ENCODE data around the gene NME8. TPM values are rescaled to one million over a fixed set of nuclear protein-coding genes. Genes with fewer than 3 reads are reported as not detected.
A peak's percentile ranks its signal among the peaks of the same experiment; 100 is the strongest.

The NME8 gene
- total and polyA plus RNA-seq, 11 donors = 0.36 to 0.91 TPM; not detected in 9

DNA sequence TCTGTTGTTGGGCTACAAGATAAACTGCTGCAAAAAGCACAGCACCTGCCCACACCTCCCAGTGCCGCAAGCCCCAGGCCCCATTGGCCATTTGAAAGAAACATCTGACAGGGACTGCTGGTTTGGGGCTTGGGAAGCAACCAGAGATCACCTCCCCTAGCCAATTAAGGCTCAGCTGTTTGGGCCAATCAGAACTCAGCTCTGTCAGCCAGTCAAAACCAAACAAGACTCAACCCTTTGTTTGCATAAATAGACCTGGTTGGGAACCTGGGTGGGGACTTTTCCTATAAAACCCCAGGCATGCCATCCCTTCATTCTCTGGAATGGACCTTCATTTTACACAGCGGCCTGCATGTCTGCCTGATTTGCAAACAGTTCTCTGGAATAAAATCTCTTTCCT, 17.2 kb upstream of the NME8 start:
- no peak overlapping the region for H3K4me3 ChIP-seq
- no peaks in the 10 kb centered on the region for H3K9me3 ChIP-seq
- DNase-seq (no peak), ATAC-seq (no peak)
- no peak for TF ChIP-seq POLR2A (IDR thresholded peaks at IDR 0.05)
- TF ChIP-seq, protein P1, sequence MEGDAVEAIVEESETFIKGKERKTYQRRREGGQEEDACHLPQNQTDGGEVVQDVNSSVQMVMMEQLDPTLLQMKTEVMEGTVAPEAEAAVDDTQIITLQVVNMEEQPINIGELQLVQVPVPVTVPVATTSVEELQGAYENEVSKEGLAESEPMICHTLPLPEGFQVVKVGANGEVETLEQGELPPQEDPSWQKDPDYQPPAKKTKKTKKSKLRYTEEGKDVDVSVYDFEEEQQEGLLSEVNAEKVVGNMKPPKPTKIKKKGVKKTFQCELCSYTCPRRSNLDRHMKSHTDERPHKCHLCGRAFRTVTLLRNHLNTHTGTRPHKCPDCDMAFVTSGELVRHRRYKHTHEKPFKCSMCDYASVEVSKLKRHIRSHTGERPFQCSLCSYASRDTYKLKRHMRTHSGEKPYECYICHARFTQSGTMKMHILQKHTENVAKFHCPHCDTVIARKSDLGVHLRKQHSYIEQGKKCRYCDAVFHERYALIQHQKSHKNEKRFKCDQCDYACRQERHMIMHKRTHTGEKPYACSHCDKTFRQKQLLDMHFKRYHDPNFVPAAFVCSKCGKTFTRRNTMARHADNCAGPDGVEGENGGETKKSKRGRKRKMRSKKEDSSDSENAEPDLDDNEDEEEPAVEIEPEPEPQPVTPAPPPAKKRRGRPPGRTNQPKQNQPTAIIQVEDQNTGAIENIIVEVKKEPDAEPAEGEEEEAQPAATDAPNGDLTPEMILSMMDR (IDR thresholded peaks at IDR 0.05) = no peak
- 95 to 100% (median 99%) methylated on average over 2 of the region's 2 CpGs for WGBS, 4 donors
- no peaks in the 10 kb centered on the region for H3K36me3 ChIP-seq
- H3K27me3 ChIP-seq = no peaks in the 10 kb centered on the region
- H3K4me1 ChIP-seq = peaks cover 0 to 12% (median 3%) of the 10 kb centered on the region in 12 donors
- intact Hi-C loops (cut with DNase I) = loop anchor here (5.0 to 10.0 kb wide), 11 partner anchors 154 to 624 kb away; no protein-coding TSS in a partner anchor
- H3K27ac ChIP-seq = no peak overlapping the region

DNA sequence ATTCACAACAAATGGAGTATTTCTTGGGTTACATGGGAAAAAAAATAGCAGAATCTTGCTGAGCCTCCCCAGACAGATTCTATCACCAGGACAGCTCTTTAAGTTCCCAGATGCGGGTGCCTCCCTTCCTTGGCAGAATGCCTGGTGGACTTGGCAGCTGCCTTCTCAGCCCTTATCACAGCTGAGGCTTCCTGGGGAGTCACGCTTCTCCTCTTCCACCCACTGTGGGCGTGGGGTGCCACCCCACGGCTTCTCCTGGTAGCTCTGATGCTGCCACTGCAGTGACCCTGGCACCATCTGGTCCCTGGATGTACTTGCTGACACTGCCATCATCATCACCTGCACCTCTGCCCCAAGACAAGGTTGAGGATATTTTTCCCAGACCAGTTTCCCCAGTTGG, 16.2 kb upstream of the NME8 start:
- no peak overlapping the region for H3K4me3 ChIP-seq
- DNase-seq (peak; percentile 68 to 89 (median 77)), ATAC-seq (peak; percentile 81 to 99 (median 94))
- H3K27ac ChIP-seq = no peak overlapping the region
- WGBS, 4 donors = 4 to 7% (median 5%) methylated on average over 4 of the region's 4 CpGs
- H3K36me3 ChIP-seq = no peaks in the 10 kb centered on the region
- H3K9me3 ChIP-seq = no peaks in the 10 kb centered on the region
- intact Hi-C loops (cut with DNase I) = loop anchor here (2.0 to 10.0 kb wide), 14 partner anchors 155 to 625 kb away; no protein-coding TSS in a partner anchor
- H3K4me1 ChIP-seq = peaks cover 0 to 12% (median 3%) of the 10 kb centered on the region in 12 donors
- no peak for TF ChIP-seq POLR2A (IDR thresholded peaks at IDR 0.05)
- TF ChIP-seq, protein P1 (IDR thresholded peaks at IDR 0.05) = peak; percentile 30 to 60 (median 48)
- peaks cover 0 to 3% (median 0%) of the 10 kb centered on the region in 9 donors for H3K27me3 ChIP-seq

DNA sequence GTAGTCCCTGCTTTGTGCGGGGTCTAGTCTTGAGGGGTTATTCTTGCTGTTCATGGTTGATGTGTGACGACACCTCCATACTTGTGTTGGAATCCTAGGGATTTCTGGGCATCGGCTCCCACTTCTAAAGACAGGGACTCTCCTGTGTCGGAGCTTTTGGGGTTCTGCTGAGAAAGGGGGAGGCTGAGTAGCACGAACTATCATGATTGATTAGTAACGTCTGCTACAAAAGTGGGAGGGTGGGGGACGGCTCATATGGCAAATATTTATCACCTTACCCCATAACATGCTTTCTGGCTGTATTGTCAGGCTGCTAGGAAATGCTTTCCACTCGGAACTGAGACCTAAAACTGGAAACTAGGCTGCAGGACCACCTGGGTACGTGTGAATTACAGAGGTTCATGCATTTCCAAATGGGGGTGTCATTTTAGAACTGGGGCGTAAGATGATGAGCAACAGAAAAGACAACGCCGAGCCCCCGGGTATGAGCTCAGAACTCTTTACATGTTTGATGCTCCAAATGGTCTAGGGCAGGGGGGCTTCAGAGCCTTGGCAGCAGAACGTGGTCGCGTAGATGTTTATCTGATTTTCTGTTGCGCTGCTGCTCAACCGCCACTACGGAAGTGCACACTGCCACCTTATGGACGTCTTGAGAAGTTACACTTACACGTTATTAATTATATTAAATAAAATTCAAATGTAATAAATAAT, 15.1 kb upstream of the NME8 start:
- H3K4me3 ChIP-seq = peak overlapping the region in 9 of 12 donors; percentile 24 to 50 (median 39)
- peak in 2 of 4 donors; percentile 41 to 42 for ATAC-seq
- H3K27me3 ChIP-seq = peaks cover 0 to 4% (median 0%) of the 10 kb centered on the region in 9 donors
- intact Hi-C loops (cut with DNase I) = loop anchor here (2.0 to 10.0 kb wide), 14 partner anchors 156 to 626 kb away; no protein-coding TSS in a partner anchor
- H3K4me1 ChIP-seq = peaks cover 0 to 12% (median 3%) of the 10 kb centered on the region in 12 donors
- no peaks in the 10 kb centered on the region for H3K36me3 ChIP-seq
- no peaks in the 10 kb centered on the region for H3K9me3 ChIP-seq
- WGBS, 4 donors = 24 to 27% (median 25%) methylated on average over 21 of the region's 21 CpGs
- no peak overlapping the region for H3K27ac ChIP-seq
- DNase-seq = peak; percentile 20 to 60 (median 26)
- TF ChIP-seq, protein P1 (IDR thresholded peaks at IDR 0.05) = peak; percentile 59 to 85 (median 74)
- no peak for TF ChIP-seq POLR2A (IDR thresholded peaks at IDR 0.05)

DNA sequence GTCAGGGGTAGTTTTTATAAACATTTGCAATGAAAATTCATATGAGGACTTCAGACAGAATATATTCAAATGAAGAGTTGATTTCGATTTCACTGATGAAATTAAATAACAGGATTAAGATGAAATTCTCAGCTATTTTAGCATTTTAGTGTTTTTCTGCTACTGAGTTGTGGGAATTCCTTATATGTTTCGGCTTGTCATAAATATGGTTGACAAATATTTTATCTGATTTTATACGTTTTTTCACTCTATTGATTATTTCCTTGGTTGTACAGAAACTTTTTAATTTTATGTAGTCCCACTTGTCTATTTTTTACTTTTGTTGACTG, 14.6 kb upstream of the NME8 start:
- 1 to 27% (median 25%) methylated on average over 3 of the region's 3 CpGs for WGBS, 4 donors
- H3K4me1 ChIP-seq = peaks cover 0 to 12% (median 3%) of the 10 kb centered on the region in 12 donors
- no peaks in the 10 kb centered on the region for H3K9me3 ChIP-seq
- peak overlapping the region in 2 of 12 donors; percentile 38 to 50 for H3K4me3 ChIP-seq
- intact Hi-C loops (cut with DNase I) = loop anchor here (2.0 to 10.0 kb wide), 14 partner anchors 156 to 626 kb away; no protein-coding TSS in a partner anchor
- DNase-seq (no peak), ATAC-seq (no peak)
- TF ChIP-seq, protein P1 (IDR thresholded peaks at IDR 0.05) = no peak
- TF ChIP-seq POLR2A (IDR thresholded peaks at IDR 0.05) = no peak
- peaks cover 0 to 4% (median 0%) of the 10 kb centered on the region in 9 donors for H3K27me3 ChIP-seq
- H3K36me3 ChIP-seq = no peaks in the 10 kb centered on the region
- H3K27ac ChIP-seq = no peak overlapping the region
